PFSK-1 (cell line): ENCODE results near the gene HOXB7.

Source experiments
- FOXP2 ChIP-seq: optimal IDR thresholded peaks from 2 replicates; pipeline ENCODE3; 2011; ENCODE audit warnings: borderline replicate concordance, control low read depth, inconsistent platforms; ENCODE audit not compliant: insufficient read depth; ENCODE audit errors: extremely low read length, extremely low read depth
- POLR2AphosphoS5 ChIP-seq: IDR thresholded peaks from 2 replicates; pipeline ENCODE4 v1.6.1; 2012; ENCODE audit warnings: low read depth, mild to moderate bottlenecking, control low read depth, low read length, moderate library complexity
- REST ChIP-seq, 2 experiments: IDR thresholded peaks; 2 replicates each; pipeline versions ENCODE4 v1.6.1 to v1.8.0; 2011 to 2012; ENCODE audit warnings: low read depth in 2 of 2, low read length in 2 of 2, control low read depth in 1 of 2, inconsistent platforms in 1 of 2, mild to moderate bottlenecking in 1 of 2, moderate library complexity in 1 of 2; ENCODE audit not compliant: insufficient read depth in 1 of 2
- SIN3A ChIP-seq: IDR thresholded peaks from 2 replicates; pipeline ENCODE4 v1.6.1; 2012; ENCODE audit warnings: mild to moderate bottlenecking, low read length, moderate library complexity, borderline replicate concordance; ENCODE audit not compliant: insufficient read depth
- TAF1 ChIP-seq: IDR thresholded peaks from 2 replicates; pipeline ENCODE4 v1.6.1; 2012; ENCODE audit warnings: low read length, control low read depth, borderline replicate concordance; ENCODE audit not compliant: insufficient read depth

GRCh38 chr17:48612456-48612853 lies 1.6 kb upstream of the HOXB7 start:
- TF ChIP-seq TAF1 (no peak), POLR2AphosphoS5 (no peak), REST (IDR thresholded peaks at IDR 0.05; ENCODE audit: insufficient read depth in 1 of 2, low read depth in 2 of 2, low read length in 2 of 2) (no peak), SIN3A (no peak), FOXP2 (no peak)
